Liver (tissue), 9 donors: ENCODE measurements around the gene MVB12B. TPM values are rescaled to one million over a fixed set of nuclear protein-coding genes. Genes with fewer than 3 reads are reported as not detected.

Source experiments
- DNase-seq: peaks from one replicate; pipeline ENCODE4 v3.0.0-alpha.2; 2017; ENCODE audit warnings: low spot score
- H3K27ac ChIP-seq, 2 donors: one replicate each; pipeline ENCODE4 v1.7.0; 2013; ENCODE audit warnings: inconsistent platforms in 2 of 2, low read length in 2 of 2, control low read depth in 1 of 2, low read depth in 1 of 2, mild to moderate bottlenecking in 1 of 2
- H3K27me3 ChIP-seq, 4 donors: one replicate each; pipeline versions ENCODE4 v1.6.1 to v1.7.0; 2013; ENCODE audit warnings: low read length in 3 of 4, inconsistent platforms in 1 of 4, mild to moderate bottlenecking in 1 of 4, moderate library complexity in 1 of 4; ENCODE audit not compliant: control insufficient read depth in 4 of 4, insufficient read depth in 4 of 4
- H3K36me3 ChIP-seq, 4 donors: one replicate each; pipeline versions ENCODE4 v1.6.1 to v1.7.0; 2013; ENCODE audit warnings: low read length in 3 of 4, mild to moderate bottlenecking in 3 of 4, low read depth in 1 of 4, moderate library complexity in 1 of 4; ENCODE audit not compliant: control insufficient read depth in 4 of 4, insufficient read depth in 3 of 4
- H3K4me1 ChIP-seq, 4 donors: one replicate each; pipeline versions ENCODE4 v1.6.1 to v1.7.0; 2013; ENCODE audit warnings: low read length in 3 of 4, mild to moderate bottlenecking in 3 of 4, moderate library complexity in 1 of 4; ENCODE audit not compliant: control insufficient read depth in 4 of 4, insufficient read depth in 4 of 4
- H3K4me3 ChIP-seq, 3 donors: one replicate each; pipeline versions ENCODE4 v1.6.1 to v1.7.0; 2013; ENCODE audit warnings: low read length in 3 of 3, control low read depth in 1 of 3, low read depth in 1 of 3, mild to moderate bottlenecking in 1 of 3
- H3K9ac ChIP-seq, 2 donors: one replicate each; pipeline ENCODE4 v1.7.0; 2013; ENCODE audit warnings: low read length in 2 of 2, mild to moderate bottlenecking in 2 of 2, moderate library complexity in 2 of 2, control low read depth in 1 of 2, low read depth in 1 of 2
- H3K9me3 ChIP-seq, 4 donors: one replicate each; pipeline versions ENCODE4 v1.6.1 to v1.7.0; 2013; ENCODE audit warnings: low read length in 3 of 4; ENCODE audit not compliant: control insufficient read depth in 4 of 4
- EGR1 ChIP-seq, 2 donors: IDR thresholded peaks; 2 replicates each; pipeline ENCODE4 v1.6.1; 2016 to 2018; ENCODE audit warnings: antibody characterized with exemption in 2 of 2, low read depth in 2 of 2
- FOXA1 ChIP-seq: IDR thresholded peaks from 2 replicates; pipeline ENCODE4 v1.6.1; 2016; ENCODE audit warnings: antibody characterized with exemption
- FOXA2 ChIP-seq: IDR thresholded peaks from 2 replicates; pipeline ENCODE4 v1.6.1; 2016; ENCODE audit warnings: antibody characterized with exemption
- GABPA ChIP-seq, 2 donors: IDR thresholded peaks in 1 of 2; conservative IDR thresholded peaks in 1 of 2; 2 replicates each; pipeline ENCODE4 v1.6.1; 2016; ENCODE audit warnings: antibody characterized with exemption in 2 of 2, mild to moderate bottlenecking in 1 of 2, moderate library complexity in 1 of 2
- HNF4A ChIP-seq, 2 donors: conservative IDR thresholded peaks; 2 replicates each; pipeline ENCODE4 v1.6.1; 2016; ENCODE audit warnings: antibody characterized with exemption in 2 of 2, mild to moderate bottlenecking in 2 of 2
- HNF4G ChIP-seq: IDR thresholded peaks from 2 replicates; pipeline ENCODE4 v1.6.1; 2016; ENCODE audit warnings: antibody characterized with exemption
- JUND ChIP-seq, 2 donors: IDR thresholded peaks; 2 replicates each; pipeline ENCODE4 v1.6.1; 2016; ENCODE audit warnings: antibody characterized with exemption in 2 of 2
- NR2F2 ChIP-seq: IDR thresholded peaks from 2 replicates; pipeline ENCODE4 v1.6.1; 2016; ENCODE audit warnings: antibody characterized with exemption
- RAD21 ChIP-seq, 2 donors: IDR thresholded peaks; 2 replicates each; pipeline ENCODE4 v1.6.1; 2016; ENCODE audit warnings: antibody characterized with exemption in 2 of 2, mild to moderate bottlenecking in 2 of 2
- REST ChIP-seq: IDR thresholded peaks from 2 replicates; pipeline ENCODE4 v1.6.1; 2016; ENCODE audit warnings: antibody characterized with exemption, mild to moderate bottlenecking
- RXRA ChIP-seq, 2 donors: IDR thresholded peaks; 2 replicates each; pipeline ENCODE4 v1.6.1; 2017 to 2018; ENCODE audit warnings: antibody characterized with exemption in 2 of 2, mild to moderate bottlenecking in 1 of 2
- SP1 ChIP-seq: IDR thresholded peaks from 2 replicates; pipeline ENCODE4 v1.6.1; 2018; ENCODE audit warnings: antibody characterized with exemption, mild to moderate bottlenecking
- TAF1 ChIP-seq: conservative IDR thresholded peaks from 2 replicates; pipeline ENCODE4 v1.6.1; 2016; ENCODE audit warnings: antibody characterized with exemption, mild to moderate bottlenecking
- YY1 ChIP-seq: IDR thresholded peaks from 2 replicates; pipeline ENCODE4 v1.6.1; 2016; ENCODE audit warnings: antibody characterized with exemption, mild to moderate bottlenecking
- WGBS: extraction: QIAGEN DNeasy Blood & Tissue Kit; methylation state at CpG from one replicate; pipeline ENCODE4 v1.1.7; 2013; 5-methylcytosine and 5-hydroxymethylcytosine counted together
- polyA plus RNA-seq, 2 donors: library from polyadenylated mRNA; stranded (reverse) in 1 of 2; unstranded in 1 of 2; fragments of 200-250 nt in 1 of 2; fragments of >200 nt in 1 of 2; fragmentation: Nextera tagmentation in 1 of 2; extraction: Ambion mirVana in 1 of 2; gene quantifications; one replicate each; pipeline versions ENCODE4 v1.2.1 to v1.2.3, GENCODE V29; 2013 to 2015
- total RNA-seq, 2 donors: library from RNA; depleted of rRNA; stranded (reverse); fragments of >200 nt; gene quantifications; one replicate each; pipeline ENCODE4 v1.2.3, GENCODE V29; 2014
- TF ChIP-seq, protein P1 (sequence below): IDR thresholded peaks from 2 replicates; pipeline ENCODE4 v1.6.1; 2016; ENCODE audit warnings: antibody characterized with exemption
- TF ChIP-seq, protein P2 (sequence below): IDR thresholded peaks from 2 replicates; pipeline ENCODE4 v1.6.1; 2016; ENCODE audit warnings: antibody characterized with exemption
- donor health status: healthy.
- donor health status: healthy.
- donor health status: healthy.
- donor health status: healthy.
- donor health status: healthy.

The MVB12B gene
- total and polyA plus RNA-seq, 4 donors, result 5.3 to 12.4 (median 8.4) TPM

DNA sequence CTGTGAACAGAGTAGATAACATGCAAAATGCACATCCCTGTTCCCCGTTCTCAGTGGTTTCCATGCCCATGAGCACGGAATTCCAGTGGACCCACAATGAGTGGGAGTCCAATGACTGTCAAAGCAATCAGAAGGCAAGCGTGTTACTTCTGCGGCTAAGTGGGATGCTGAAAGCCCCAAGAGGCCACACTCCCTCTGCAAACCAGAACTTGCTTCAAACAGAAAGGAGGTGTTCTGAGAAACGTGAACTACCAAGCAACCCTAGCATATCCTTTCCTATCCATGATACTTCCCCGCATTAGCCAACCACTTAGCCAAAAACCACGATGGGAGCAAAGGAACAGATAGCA is 21.7 kb upstream of the MVB12B start:
- H3K4me1 ChIP-seq, result no peaks in the 10 kb centered on the region
- no peak overlapping the region for H3K27ac ChIP-seq
- WGBS, result 87% methylated on average over 7 of the region's 7 CpGs
- H3K27me3 ChIP-seq, result no peaks in the 10 kb centered on the region
- no peaks in the 10 kb centered on the region for H3K36me3 ChIP-seq
- no peaks in the 10 kb centered on the region for H3K9me3 ChIP-seq
- no peak for TF ChIP-seq SP1
- no peak for TF ChIP-seq REST
- TF ChIP-seq, protein P1, sequence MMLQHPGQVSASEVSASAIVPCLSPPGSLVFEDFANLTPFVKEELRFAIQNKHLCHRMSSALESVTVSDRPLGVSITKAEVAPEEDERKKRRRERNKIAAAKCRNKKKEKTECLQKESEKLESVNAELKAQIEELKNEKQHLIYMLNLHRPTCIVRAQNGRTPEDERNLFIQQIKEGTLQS, result no peak
- TF ChIP-seq GABPA (IDR thresholded peaks at IDR 0.05 in 1 of 2, conservative IDR thresholded peaks at IDR 0.05 in 1 of 2), result no peak
- no peak for TF ChIP-seq RXRA (IDR thresholded peaks at IDR 0.05)
- no peak for TF ChIP-seq RAD21 (IDR thresholded peaks at IDR 0.05)
- TF ChIP-seq YY1, result no peak
- TF ChIP-seq NR2F2, result no peak
- TF ChIP-seq FOXA1, result no peak
- TF ChIP-seq, protein P2, sequence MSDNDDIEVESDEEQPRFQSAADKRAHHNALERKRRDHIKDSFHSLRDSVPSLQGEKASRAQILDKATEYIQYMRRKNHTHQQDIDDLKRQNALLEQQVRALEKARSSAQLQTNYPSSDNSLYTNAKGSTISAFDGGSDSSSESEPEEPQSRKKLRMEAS, result no peak
- TF ChIP-seq JUND (IDR thresholded peaks at IDR 0.05), result no peak
- TF ChIP-seq HNF4A (conservative IDR thresholded peaks at IDR 0.05), result no peak
- no peak for TF ChIP-seq EGR1 (IDR thresholded peaks at IDR 0.05; ENCODE audit: low read depth in 2 of 2)
- no peak overlapping the region for H3K4me3 ChIP-seq
- no peak overlapping the region for H3K9ac ChIP-seq
- peak; percentile 19 for DNase-seq

DNA sequence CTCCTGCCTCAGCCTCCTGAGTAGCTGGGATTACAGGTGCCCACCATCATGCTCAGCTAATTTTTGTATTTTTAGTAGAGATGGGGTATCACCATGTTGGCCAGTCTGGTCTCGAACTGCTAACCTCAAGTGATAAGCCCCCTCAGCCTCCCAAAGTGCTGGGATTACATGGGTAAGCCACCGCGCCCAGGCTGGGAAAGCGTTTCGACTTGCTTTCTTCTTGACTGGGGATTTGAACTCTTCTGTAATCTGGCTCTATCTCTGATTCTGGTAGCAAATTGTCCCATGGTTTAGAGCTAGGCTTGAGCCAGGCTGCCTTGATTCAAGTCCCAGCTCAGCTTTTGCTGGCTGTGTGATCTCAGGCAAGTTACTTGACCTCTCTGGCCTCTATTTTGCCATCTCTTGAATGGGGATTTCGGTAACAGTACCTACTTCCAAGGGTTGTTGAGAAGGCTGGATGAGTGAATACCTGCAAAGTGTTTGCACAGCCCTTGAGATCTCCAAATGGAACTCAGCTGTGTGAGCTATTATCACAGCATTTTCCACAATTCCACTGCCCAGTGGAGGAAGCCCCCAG is 20.5 kb upstream of the MVB12B start:
- peak; percentile 3 for DNase-seq
- 95% methylated on average over 6 of the region's 6 CpGs for WGBS
- H3K4me1 ChIP-seq, result no peaks in the 10 kb centered on the region
- no peak overlapping the region for H3K9ac ChIP-seq
- no peak overlapping the region for H3K4me3 ChIP-seq
- H3K27ac ChIP-seq, result no peak overlapping the region
- H3K36me3 ChIP-seq, result no peaks in the 10 kb centered on the region
- TF ChIP-seq, protein P2, result no peak
- no peak for TF ChIP-seq RAD21 (IDR thresholded peaks at IDR 0.05)
- no peak for TF ChIP-seq RXRA (IDR thresholded peaks at IDR 0.05)
- TF ChIP-seq HNF4A (conservative IDR thresholded peaks at IDR 0.05), result no peak
- no peak for TF ChIP-seq TAF1
- TF ChIP-seq, protein P1, result no peak
- TF ChIP-seq YY1, result no peak
- TF ChIP-seq FOXA2, result no peak
- TF ChIP-seq NR2F2, result no peak
- no peak for TF ChIP-seq HNF4G
- TF ChIP-seq SP1, result no peak
- H3K9me3 ChIP-seq, result no peaks in the 10 kb centered on the region
- no peaks in the 10 kb centered on the region for H3K27me3 ChIP-seq
